CD4-positive, alpha-beta T cell treated with Interleukin-15 for 1 hour (primary cell): ENCODE results near the gene PTBP1.
"Not testable (repeated sequence)": the region's sequence is repeated elsewhere in the genome, so short reads cannot be mapped to it uniquely, and the experiment has no call there.

Experiments used
- DNase-seq: peaks from one replicate; pipeline ENCODE4 v3.0.0-alpha.2; 2020

PTBP1 gene

GRCh38 chr19:834216-834615, 37.0 kb downstream of the PTBP1 start:
- no peak for DNase-seq

DNA sequence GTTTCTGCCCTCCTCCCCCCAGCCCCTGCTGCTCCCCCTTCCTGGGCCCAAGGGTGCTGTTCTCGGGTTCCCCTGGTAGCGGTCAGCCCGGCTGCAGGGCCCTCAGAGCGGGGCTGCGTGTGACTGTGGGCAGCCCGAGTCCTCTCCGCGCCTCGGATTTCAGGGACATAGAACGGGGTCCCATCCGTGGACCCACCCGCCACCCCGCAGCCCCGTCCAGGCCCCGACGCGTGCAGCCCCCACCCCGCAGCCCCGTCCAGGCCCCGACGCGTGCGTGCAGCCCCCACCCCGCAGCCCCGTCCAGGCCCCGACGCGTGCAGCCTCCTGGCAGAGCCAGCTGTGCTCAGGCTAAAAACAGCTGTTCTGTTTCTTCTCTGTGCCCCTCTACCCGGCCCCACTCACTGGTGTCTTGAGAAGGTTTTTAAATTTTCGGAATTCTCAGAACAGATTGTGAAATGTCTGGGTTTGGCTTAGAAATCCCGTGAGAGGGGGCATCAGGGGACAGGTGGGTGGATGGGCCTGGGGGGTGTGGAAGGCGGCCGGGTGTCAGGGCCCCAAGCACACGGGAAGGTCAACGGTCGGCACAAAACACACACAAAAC, 38.1 kb downstream of the PTBP1 start:
- DNase-seq = no peak

DNA sequence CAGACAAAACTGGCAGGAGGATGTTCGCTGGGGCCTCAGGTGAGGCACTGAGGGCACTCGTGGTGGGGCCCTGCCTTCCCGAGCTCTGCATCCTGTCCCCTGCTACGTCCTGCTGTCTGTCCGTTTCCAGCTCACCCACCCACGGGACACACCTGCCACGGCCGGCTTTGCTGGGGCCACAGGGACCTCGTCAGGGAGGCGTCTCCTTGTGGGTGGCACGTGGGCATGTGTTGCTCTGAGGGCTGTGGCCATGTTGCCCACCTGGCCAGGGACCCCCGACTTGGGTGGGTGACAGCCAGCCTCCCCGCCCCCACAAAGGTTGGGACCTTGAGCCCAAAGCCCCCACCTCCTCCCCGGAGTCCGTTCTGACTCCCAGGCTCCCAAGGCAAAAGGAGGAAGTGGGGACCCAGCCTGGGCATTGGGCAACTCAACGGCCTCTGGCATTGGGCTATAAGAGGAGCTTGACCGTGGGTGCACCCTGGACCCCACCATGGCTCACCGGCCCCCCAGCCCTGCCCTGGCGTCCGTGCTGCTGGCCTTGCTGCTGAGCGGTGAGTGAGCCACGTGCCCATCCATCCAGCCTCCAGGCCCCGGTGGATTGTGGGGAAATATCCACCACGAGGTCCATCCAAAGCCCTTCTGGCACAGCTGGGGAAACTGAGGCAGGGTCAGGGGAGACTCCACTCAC, 43.4 kb downstream of the PTBP1 start, which contains the start of gene PRTN3:
PRTN3 (plus strand) TSS at position 481 of the 688 bp plus-strand sequence; CDS start at position 491, 10 bp downstream.
- DNase-seq = peak; percentile 35

GRCh38 chr19:842802-843179, 45.5 kb downstream of the PTBP1 start:
- not testable (repeated sequence) for DNase-seq

- no peak for DNase-seq
These were observed 46.1 kb downstream of the PTBP1 start for GRCh38 chr19:843180-843835.

GRCh38 chr19:843836-844545, 46.7 kb downstream of the PTBP1 start:
- DNase-seq = no peak

GRCh38 chr19:844546-844971, 47.3 kb downstream of the PTBP1 start:
- no peak for DNase-seq

GRCh38 chr19:845707-846521, 48.7 kb downstream of the PTBP1 start:
- DNase-seq = no peak

- no peak for DNase-seq
These were observed 51.2 kb downstream of the PTBP1 start for GRCh38 chr19:848386-848921.

DNA sequence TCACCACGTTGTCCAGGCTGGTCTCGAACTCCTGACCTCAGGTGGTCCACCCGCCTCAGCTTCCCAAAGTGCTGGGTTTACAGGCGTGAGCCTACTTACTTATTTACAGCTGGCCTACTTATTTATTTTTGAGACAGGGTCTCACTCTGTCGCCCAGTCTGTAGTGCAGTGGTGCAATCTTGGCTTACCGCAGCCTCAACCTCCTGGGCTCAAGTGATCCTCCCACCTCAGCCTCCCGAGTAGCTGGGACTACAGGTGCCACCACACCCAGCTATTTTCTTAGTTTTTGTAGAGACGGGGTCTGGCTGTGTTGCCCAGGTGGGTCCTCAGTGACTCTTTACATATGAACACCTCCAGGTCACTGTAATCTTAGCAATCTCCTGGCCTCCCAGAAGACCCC, 51.9 kb downstream of the PTBP1 start:
- not testable (repeated sequence) for DNase-seq

DNA sequence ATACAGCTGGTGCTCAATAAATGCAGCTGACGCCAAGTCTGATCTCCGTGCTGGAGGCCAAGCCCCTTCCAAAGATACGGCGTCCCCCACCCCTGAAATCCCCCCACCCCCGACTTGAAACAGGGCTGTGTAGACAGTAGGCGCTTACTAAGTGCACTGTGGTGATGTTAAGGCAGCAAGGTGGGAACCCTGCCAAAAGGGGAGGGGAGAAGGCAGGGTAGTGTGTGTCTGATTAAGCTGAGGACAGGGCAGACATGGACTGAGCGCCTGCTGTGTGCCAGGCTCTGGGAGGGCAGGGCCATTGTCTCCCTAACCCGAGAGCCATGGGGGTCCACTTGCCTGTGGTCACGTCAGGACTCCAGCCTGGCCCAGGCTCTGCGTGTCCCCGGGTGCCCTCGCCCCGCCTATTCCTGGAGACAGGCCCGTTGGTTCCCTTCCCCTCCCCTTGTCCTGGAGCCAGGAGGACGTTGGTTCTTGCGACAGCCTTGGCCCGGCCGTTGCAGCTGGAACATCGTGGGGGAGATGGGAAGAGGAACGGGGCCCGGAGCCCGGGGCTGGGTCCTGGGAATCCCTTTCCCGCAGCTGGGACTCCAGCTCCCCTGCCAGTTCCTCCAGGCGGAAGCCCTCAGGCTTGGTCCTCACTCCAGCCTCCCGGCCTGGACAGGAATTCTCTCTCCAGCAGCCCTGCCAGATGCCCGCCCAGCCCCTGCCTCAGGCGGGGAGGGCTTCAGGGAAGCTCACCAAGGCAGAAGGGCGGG, 53.1 kb downstream of the PTBP1 start:
- no peak for DNase-seq

- no peak for DNase-seq
These were observed 53.7 kb downstream of the PTBP1 start for GRCh38 chr19:850979-851335.

- no peak for DNase-seq
These were observed 55.1 kb downstream of the PTBP1 start, which contains the start of gene ELANE for GRCh38 chr19:852136-853013. Gene ELANE (plus strand): TSS chr19:852303. CDS start chr19:852329, 26 bp downstream.

GRCh38 chr19:853014-853585, 55.8 kb downstream of the PTBP1 start:
- no peak for DNase-seq

- not testable (repeated sequence) for DNase-seq
These were observed 56.5 kb downstream of the PTBP1 start for GRCh38 chr19:853614-854220.

GRCh38 chr19:854549-854948, 57.3 kb downstream of the PTBP1 start:
- no peak for DNase-seq

DNA sequence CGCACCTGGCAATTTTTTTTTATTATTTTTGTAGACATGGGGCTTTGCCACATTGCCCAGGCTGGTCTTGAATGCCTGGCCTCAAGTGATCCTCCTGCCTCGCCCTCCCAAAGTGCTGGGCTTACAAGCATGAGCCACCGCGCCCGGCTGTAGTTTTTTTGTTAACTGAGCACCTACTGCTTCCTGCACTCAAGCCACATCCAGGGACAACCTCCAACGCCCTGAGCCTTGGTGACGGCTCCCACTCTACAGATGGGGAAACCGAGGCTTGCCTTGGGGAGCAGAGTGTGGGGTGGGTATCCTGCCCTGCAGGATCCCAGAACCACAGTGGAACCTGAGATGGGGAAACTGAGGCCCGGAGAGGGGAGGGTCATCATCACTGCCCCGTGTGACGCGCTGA, 57.9 kb downstream of the PTBP1 start:
- DNase-seq = no peak

DNA sequence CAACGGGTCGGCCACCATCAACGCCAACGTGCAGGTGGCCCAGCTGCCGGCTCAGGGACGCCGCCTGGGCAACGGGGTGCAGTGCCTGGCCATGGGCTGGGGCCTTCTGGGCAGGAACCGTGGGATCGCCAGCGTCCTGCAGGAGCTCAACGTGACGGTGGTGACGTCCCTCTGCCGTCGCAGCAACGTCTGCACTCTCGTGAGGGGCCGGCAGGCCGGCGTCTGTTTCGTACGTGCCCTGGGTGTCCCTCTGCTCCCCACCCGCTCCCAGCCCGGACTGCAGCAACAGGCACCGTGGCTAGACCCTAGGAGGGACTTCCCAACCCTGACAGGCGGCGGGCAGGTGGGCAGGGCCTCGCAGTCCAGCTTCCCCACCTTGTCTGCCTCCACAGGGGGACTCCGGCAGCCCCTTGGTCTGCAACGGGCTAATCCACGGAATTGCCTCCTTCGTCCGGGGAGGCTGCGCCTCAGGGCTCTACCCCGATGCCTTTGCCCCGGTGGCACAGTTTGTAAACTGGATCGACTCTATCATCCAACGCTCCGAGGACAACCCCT, 58.4 kb downstream of the PTBP1 start:
- DNase-seq = no peak

DNA sequence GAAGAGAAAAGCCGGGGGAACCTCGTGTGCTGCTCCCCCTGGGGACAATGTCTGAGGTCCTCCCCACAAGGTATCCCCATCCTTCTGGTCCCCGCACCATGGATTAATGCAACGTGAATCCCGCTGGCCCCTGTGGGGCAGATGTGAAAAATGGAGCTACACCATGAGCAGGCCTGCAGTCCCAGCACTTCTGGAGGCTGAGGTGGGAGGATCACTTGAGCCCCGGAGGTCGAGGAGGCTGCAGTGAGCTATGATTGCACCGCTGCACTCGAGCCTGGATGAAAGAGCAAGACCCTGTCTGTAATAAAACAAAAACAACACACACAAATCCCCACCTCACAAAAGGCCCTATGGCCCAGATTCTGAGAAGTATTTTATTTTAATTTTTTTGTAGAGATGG, 61.0 kb downstream of the PTBP1 start:
- no peak for DNase-seq
